ENCODE results near the gene BOC. TPM values are rescaled to one million over a fixed set of nuclear protein-coding genes. Genes with fewer than 3 reads are reported as not detected.

The BOC gene
- total and polyA plus RNA-seq, 2 experiments from 2014 or later = 18.4 to 21.6 TPM

GRCh38 chr3:113166357-113166718, 45.0 kb upstream of the BOC start:
- H3K79me2 ChIP-seq (ENCODE audit: insufficient read depth) = no peaks in the 10 kb centered on the region
- H2AFZ ChIP-seq = peak overlapping the region; percentile 91
- no peaks in the 10 kb centered on the region for H3K27me3 ChIP-seq (replicated peaks; ENCODE audit: insufficient read depth)
- H3K9me2 ChIP-seq (ENCODE audit: insufficient read depth) = no peaks in the 10 kb centered on the region
- peaks cover 15% of the 10 kb centered on the region for H3K4me1 ChIP-seq (ENCODE audit: insufficient read depth)
- DNase-seq = no peak
- H3K27ac ChIP-seq = peak overlapping the region; percentile 58
- 90 to 91% methylated on average over 1 of the region's 1 CpG for WGBS, 2 experiments (ENCODE audit: low coverage in 1 of 2, low lambda C conversion rate in 2 of 2, missing lambda C conversion rate in 2 of 2)
- TF ChIP-seq EZH2phosphoT487 (IDR thresholded peaks at IDR 0.05; ENCODE audit: insufficient read depth, low read depth) (no peak), EZH2 (IDR thresholded peaks at IDR 0.05; ENCODE audit: insufficient read depth, poor library complexity, severe bottlenecking) (no peak)
- no peaks in the 10 kb centered on the region for H4K20me1 ChIP-seq (ENCODE audit: insufficient read depth)
- in situ Hi-C loops (cut with MboI) = no loop called here
- peak overlapping the region; percentile 71 for H3K9ac ChIP-seq
- no peaks in the 10 kb centered on the region for H3K9me3 ChIP-seq (ENCODE audit: low read depth)
- H3K4me2 ChIP-seq (ENCODE audit: unreplicated experiment) = peak overlapping the region; percentile 72
- H3K4me3 ChIP-seq = peak overlapping the region; percentile 46
- H3F3A ChIP-seq (ENCODE audit: insufficient read depth) = peaks cover 5% of the 10 kb centered on the region
- H3K36me3 ChIP-seq (ENCODE audit: low read depth) = no peaks in the 10 kb centered on the region

DNA sequence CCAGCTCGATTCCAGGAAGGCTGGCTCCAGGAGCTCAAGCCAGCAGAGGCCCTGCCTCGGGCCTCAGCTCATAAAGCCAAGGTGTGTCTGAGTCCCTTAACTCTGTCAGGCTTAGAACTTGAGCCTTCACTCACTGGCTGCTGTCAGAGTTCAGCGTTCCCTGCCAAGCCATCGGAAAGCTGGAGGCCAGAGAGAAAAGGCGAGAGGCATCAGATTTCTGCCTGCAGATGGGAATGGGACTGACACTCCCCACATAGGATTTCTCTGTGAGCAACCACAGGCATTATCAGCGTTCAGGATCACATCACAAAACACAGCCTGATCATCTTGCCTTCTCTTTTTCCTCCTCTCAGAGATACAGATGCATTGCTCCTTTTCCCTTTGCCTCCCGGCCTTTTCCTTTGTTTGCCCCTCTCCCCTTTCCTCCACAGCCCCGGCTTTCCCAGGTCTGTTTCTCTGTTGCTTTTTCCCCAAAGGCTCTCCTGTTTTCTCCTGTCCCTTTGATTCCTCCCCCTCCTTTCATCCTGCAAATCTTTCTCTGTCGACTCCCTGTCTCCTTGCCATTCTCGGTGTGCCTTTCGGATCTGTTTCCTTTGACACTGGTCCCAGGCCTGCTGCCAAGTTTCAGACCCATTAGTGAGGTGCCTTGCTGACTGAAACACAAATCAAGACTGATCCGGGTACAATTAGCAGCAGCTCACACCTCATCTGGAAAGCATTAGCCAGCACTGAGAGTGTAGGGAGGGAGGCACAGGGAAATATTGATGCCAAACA, 44.5 kb upstream of the BOC start:
- peak overlapping the region; percentile 72 for H3K4me2 ChIP-seq (ENCODE audit: unreplicated experiment)
- no peaks in the 10 kb centered on the region for H4K20me1 ChIP-seq (ENCODE audit: insufficient read depth)
- peak overlapping the region; percentile 91 for H2AFZ ChIP-seq
- WGBS, 2 experiments (ENCODE audit: low coverage in 1 of 2, low lambda C conversion rate in 2 of 2, missing lambda C conversion rate in 2 of 2) = 5 to 7% methylated on average over 12 of the region's 12 CpGs
- H3K27ac ChIP-seq = peak overlapping the region; percentile 58
- H3K79me2 ChIP-seq (ENCODE audit: insufficient read depth) = no peaks in the 10 kb centered on the region
- DNase-seq = peak; percentile 66
- no peaks in the 10 kb centered on the region for H3K36me3 ChIP-seq (ENCODE audit: low read depth)
- H3K9me2 ChIP-seq (ENCODE audit: insufficient read depth) = no peaks in the 10 kb centered on the region
- peaks cover 15% of the 10 kb centered on the region for H3K4me1 ChIP-seq (ENCODE audit: insufficient read depth)
- TF ChIP-seq EZH2phosphoT487 (IDR thresholded peaks at IDR 0.05; ENCODE audit: insufficient read depth, low read depth) = no peak
- TF ChIP-seq EZH2 (IDR thresholded peaks at IDR 0.05; ENCODE audit: insufficient read depth, poor library complexity, severe bottlenecking) = no peak
- no peaks in the 10 kb centered on the region for H3K9me3 ChIP-seq (ENCODE audit: low read depth)
- peak overlapping the region; percentile 71 for H3K9ac ChIP-seq
- in situ Hi-C loops (cut with MboI) = no loop called here
- H3K27me3 ChIP-seq (replicated peaks; ENCODE audit: insufficient read depth) = no peaks in the 10 kb centered on the region
- peaks cover 5% of the 10 kb centered on the region for H3F3A ChIP-seq (ENCODE audit: insufficient read depth)
- H3K4me3 ChIP-seq = peak overlapping the region; percentile 46

GRCh38 chr3:113167825-113168801, 43.2 kb upstream of the BOC start:
- H3K27ac ChIP-seq = no peak overlapping the region
- in situ Hi-C loops (cut with MboI) = no loop called here
- 43 to 51% methylated on average over 7 of the region's 7 CpGs for WGBS, 2 experiments (ENCODE audit: low coverage in 1 of 2, low lambda C conversion rate in 2 of 2, missing lambda C conversion rate in 2 of 2)
- no peak overlapping the region for H3K4me3 ChIP-seq
- no peaks in the 10 kb centered on the region for H3K27me3 ChIP-seq (replicated peaks; ENCODE audit: insufficient read depth)
- TF ChIP-seq EZH2phosphoT487 (IDR thresholded peaks at IDR 0.05; ENCODE audit: insufficient read depth, low read depth) = no peak
- no peak for TF ChIP-seq EZH2 (IDR thresholded peaks at IDR 0.05; ENCODE audit: insufficient read depth, poor library complexity, severe bottlenecking)
- H4K20me1 ChIP-seq (ENCODE audit: insufficient read depth) = no peaks in the 10 kb centered on the region
- H3K4me2 ChIP-seq (ENCODE audit: unreplicated experiment) = no peak overlapping the region
- peaks cover 15% of the 10 kb centered on the region for H3K4me1 ChIP-seq (ENCODE audit: insufficient read depth)
- H3K9ac ChIP-seq = no peak overlapping the region; the same call in 1 of the 2 replicates
- no peaks in the 10 kb centered on the region for H3K9me2 ChIP-seq (ENCODE audit: insufficient read depth)
- H2AFZ ChIP-seq = no peak overlapping the region
- H3K9me3 ChIP-seq (ENCODE audit: low read depth) = no peaks in the 10 kb centered on the region
- peaks cover 5% of the 10 kb centered on the region for H3F3A ChIP-seq (ENCODE audit: insufficient read depth)
- DNase-seq = no peak
- no peaks in the 10 kb centered on the region for H3K36me3 ChIP-seq (ENCODE audit: low read depth)
- no peaks in the 10 kb centered on the region for H3K79me2 ChIP-seq (ENCODE audit: insufficient read depth)

GRCh38 chr3:113169891-113170452, 41.4 kb upstream of the BOC start:
- H3K79me2 ChIP-seq (ENCODE audit: insufficient read depth) = no peaks in the 10 kb centered on the region
- H3K4me1 ChIP-seq (ENCODE audit: insufficient read depth) = peaks cover 15% of the 10 kb centered on the region
- H3K4me2 ChIP-seq (ENCODE audit: unreplicated experiment) = no peak overlapping the region
- H3K9me3 ChIP-seq (ENCODE audit: low read depth) = no peaks in the 10 kb centered on the region
- no peak for DNase-seq
- WGBS, 2 experiments (ENCODE audit: low coverage in 1 of 2, low lambda C conversion rate in 2 of 2, missing lambda C conversion rate in 2 of 2) = 62 to 64% methylated on average over 6 of the region's 6 CpGs
- H3K27ac ChIP-seq = no peak overlapping the region
- no peaks in the 10 kb centered on the region for H3K27me3 ChIP-seq (replicated peaks; ENCODE audit: insufficient read depth)
- H4K20me1 ChIP-seq (ENCODE audit: insufficient read depth) = no peaks in the 10 kb centered on the region
- peaks cover 5% of the 10 kb centered on the region for H3F3A ChIP-seq (ENCODE audit: insufficient read depth)
- in situ Hi-C loops (cut with MboI) = no loop called here
- no peak overlapping the region for H3K4me3 ChIP-seq
- no peaks in the 10 kb centered on the region for H3K9me2 ChIP-seq (ENCODE audit: insufficient read depth)
- no peak overlapping the region for H3K9ac ChIP-seq
- no peaks in the 10 kb centered on the region for H3K36me3 ChIP-seq (ENCODE audit: low read depth)
- TF ChIP-seq EZH2phosphoT487 (IDR thresholded peaks at IDR 0.05; ENCODE audit: insufficient read depth, low read depth) (no peak), EZH2 (IDR thresholded peaks at IDR 0.05; ENCODE audit: insufficient read depth, poor library complexity, severe bottlenecking) (no peak)
- no peak overlapping the region for H2AFZ ChIP-seq
